WTC11 (cell line): ENCODE results near the gene HIP1. TPM values are rescaled to one million over a fixed set of nuclear protein-coding genes. Genes with fewer than 3 reads are reported as not detected.
A peak's percentile ranks its signal among the peaks of the same experiment; 100 is the strongest.
"Not testable (repeated sequence)": the region's sequence is repeated elsewhere in the genome, so short reads cannot be mapped to it uniquely, and the experiment has no call there.

Experiments used
- ATAC-seq: fragments of 200-7000 bp; cut with Tn5 transposase; 2 replicates; pipeline ENCODE4 v1.10.0; 2021; ENCODE audit warnings: mild to moderate bottlenecking, moderate library complexity
- CTCF ChIA-PET: fragments of 300-600 bp; sonication (Branson Sonifier 250); formaldehyde crosslinking; loops from one replicate; lab custom pipeline; 2021; ENCODE audit warnings: antibody characterized with exemption; lab: Charles Lee
- POLR2A ChIA-PET: fragments of 350-600 bp; sonication (Branson Sonifier 250); formaldehyde crosslinking; loops from one replicate; lab custom pipeline; 2021; ENCODE audit warnings: antibody characterized with exemption; lab: Charles Lee
- DNase-seq: peaks from one replicate; pipeline ENCODE4 v3.0.0; 2021; ENCODE audit warnings: low spot score
- H3K27ac Mint-ChIP-seq: 2 replicates; pipeline ENCODE4 v1.8.0; 2021; ENCODE audit warnings: mixed read lengths
- H3K27me3 Mint-ChIP-seq: 2 replicates; pipeline ENCODE4 v1.8.0; 2021; ENCODE audit warnings: low read depth, mild to moderate bottlenecking, moderate library complexity, mixed read lengths
- H3K36me3 Mint-ChIP-seq: 2 replicates; pipeline ENCODE4 v1.8.0; 2021; ENCODE audit warnings: mixed read lengths
- H3K4me1 Mint-ChIP-seq: 2 replicates; pipeline ENCODE4 v1.8.0; 2022; ENCODE audit warnings: mixed read lengths
- H3K4me3 Mint-ChIP-seq: 2 replicates; pipeline ENCODE4 v1.8.0; 2021; ENCODE audit warnings: mild to moderate bottlenecking, moderate library complexity, mixed read lengths
- H3K9me3 Mint-ChIP-seq: 2 replicates; pipeline ENCODE4 v1.8.0; 2021; ENCODE audit warnings: mixed read lengths
- ATF1 ChIP-seq: sonication (generic); formaldehyde crosslinking; IDR thresholded peaks from 2 replicates; pipeline ENCODE4 v1.8.1; 2023; ENCODE audit warnings: mild to moderate bottlenecking, moderate library complexity, missing genetic modification reagents
- ATF3 ChIP-seq: sonication (generic); formaldehyde crosslinking; conservative IDR thresholded peaks from 2 replicates; pipeline ENCODE4 v1.8.1; 2022; ENCODE audit warnings: mild to moderate bottlenecking, missing genetic modification reagents
- CDX4 ChIP-seq: fragments of 250-450 bp; sonication (Bioruptor Pico); IDR thresholded peaks from 2 replicates; pipeline ENCODE4 v1.9.0; 2021; ENCODE audit warnings: moderate library complexity, mild to moderate bottlenecking, inconsistent platforms, borderline replicate concordance
- CREB1 ChIP-seq: sonication (generic); formaldehyde crosslinking; IDR thresholded peaks from 2 replicates; pipeline ENCODE4 v1.8.0; 2023; ENCODE audit warnings: mild to moderate bottlenecking, missing genetic modification reagents
- CREM ChIP-seq: sonication (generic); formaldehyde crosslinking; IDR thresholded peaks from 2 replicates; pipeline ENCODE4 v1.8.1; 2022; ENCODE audit warnings: mild to moderate bottlenecking, missing genetic modification reagents, moderate library complexity
- EMX1 ChIP-seq: fragments of 250-450 bp; sonication (Bioruptor Pico); IDR thresholded peaks from 2 replicates; pipeline ENCODE4 v1.8.0; 2021; ENCODE audit warnings: mild to moderate bottlenecking
- FOXK1 ChIP-seq: sonication (generic); formaldehyde crosslinking; IDR thresholded peaks from 2 replicates; pipeline ENCODE4 v1.8.0; 2022; ENCODE audit warnings: mild to moderate bottlenecking, moderate library complexity, missing genetic modification reagents
- GRHL2 ChIP-seq: fragments of 250-450 bp; sonication (Bioruptor Pico); IDR thresholded peaks from 2 replicates; pipeline ENCODE4 v1.8.0; 2022; ENCODE audit warnings: mild to moderate bottlenecking, moderate library complexity; ENCODE audit not compliant: insufficient replicate concordance, severe bottlenecking
- GTF2I ChIP-seq: fragments of 250-450 bp; sonication (Bioruptor Pico); conservative IDR thresholded peaks from 2 replicates; pipeline ENCODE4 v1.4.0; 2021; ENCODE audit warnings: mild to moderate bottlenecking
- HMGA2 ChIP-seq: fragments of 250-450 bp; sonication (Bioruptor Pico); IDR thresholded peaks from 2 replicates; pipeline ENCODE4 v1.4.0; 2021; ENCODE audit warnings: mild to moderate bottlenecking, moderate library complexity
- NFATC4 ChIP-seq: fragments of 250-450 bp; sonication (Bioruptor Pico); IDR thresholded peaks from 2 replicates; pipeline ENCODE4 v1.9.0; 2021; ENCODE audit warnings: mild to moderate bottlenecking
- NR3C1 ChIP-seq: sonication (generic); formaldehyde crosslinking; conservative IDR thresholded peaks from 2 replicates; pipeline ENCODE4 v1.8.1; 2023; ENCODE audit warnings: low read depth, mild to moderate bottlenecking, missing genetic modification reagents
- OVOL2 ChIP-seq: fragments of 250-450 bp; sonication (Bioruptor Pico); IDR thresholded peaks from 2 replicates; pipeline ENCODE4 v1.9.0; 2021; ENCODE audit warnings: mild to moderate bottlenecking, borderline replicate concordance
- RORB ChIP-seq: fragments of 250-450 bp; sonication (Bioruptor Pico); IDR thresholded peaks from 2 replicates; pipeline ENCODE4 v1.9.0; 2021; ENCODE audit warnings: mild to moderate bottlenecking
- SMAD3 ChIP-seq: sonication (generic); formaldehyde crosslinking; IDR thresholded peaks from 2 replicates; pipeline ENCODE4 v1.8.0; 2022; ENCODE audit warnings: missing genetic modification reagents, mild to moderate bottlenecking, borderline replicate concordance
- SMAD4 ChIP-seq: sonication (generic); formaldehyde crosslinking; IDR thresholded peaks from 2 replicates; pipeline ENCODE4 v1.8.0; 2022; ENCODE audit warnings: mild to moderate bottlenecking, missing genetic modification reagents
- TEAD1 ChIP-seq: sonication (generic); formaldehyde crosslinking; IDR thresholded peaks from 2 replicates; pipeline ENCODE4 v1.8.0; 2022; ENCODE audit warnings: mild to moderate bottlenecking, missing genetic modification reagents
- USF1 ChIP-seq: sonication (generic); formaldehyde crosslinking; IDR thresholded peaks from 2 replicates; pipeline ENCODE4 v1.8.0; 2022; ENCODE audit warnings: mild to moderate bottlenecking, missing genetic modification reagents
- ZNF121 ChIP-seq: sonication (generic); formaldehyde crosslinking; IDR thresholded peaks from 2 replicates; pipeline ENCODE4 v1.8.0; 2023; ENCODE audit warnings: missing genetic modification reagents
- ZNF317 ChIP-seq: sonication (generic); formaldehyde crosslinking; IDR thresholded peaks from 2 replicates; pipeline ENCODE4 v1.8.1; 2023; ENCODE audit warnings: low read depth, mild to moderate bottlenecking, moderate library complexity, missing genetic modification reagents, borderline replicate concordance
- ZNF396 ChIP-seq: fragments of 250-450 bp; sonication (Bioruptor Pico); IDR thresholded peaks from 2 replicates; pipeline ENCODE4 v1.8.0; 2021; ENCODE audit warnings: mild to moderate bottlenecking, moderate library complexity, borderline replicate concordance
- ZNF423 ChIP-seq: fragments of 250-450 bp; sonication (Bioruptor Pico); IDR thresholded peaks from 2 replicates; pipeline ENCODE4 v2.1.2; 2022; ENCODE audit warnings: mild to moderate bottlenecking, moderate library complexity
- ZNF512 ChIP-seq: sonication (generic); formaldehyde crosslinking; IDR thresholded peaks from 2 replicates; pipeline ENCODE4 v1.8.1; 2022; ENCODE audit warnings: missing genetic modification reagents, borderline replicate concordance
- ZNF671 ChIP-seq: fragments of 250-450 bp; sonication (Bioruptor Pico); IDR thresholded peaks from 2 replicates; pipeline ENCODE4 v1.8.0; 2021; ENCODE audit warnings: mild to moderate bottlenecking
- total RNA-seq: library from RNA; stranded (reverse); gene quantifications from 3 replicates; pipeline ENCODE4 v1.2.3, GENCODE V29; 2021

Gene HIP1
- total RNA-seq, 1 experiment from 2014 or later = 75.8 TPM

- no peak overlapping the region for H3K27ac Mint-ChIP-seq
- H3K9me3 Mint-ChIP-seq = no peaks in the 10 kb centered on the region
- no peaks in the 10 kb centered on the region; the same call in 1 of the 2 replicates for H3K27me3 Mint-ChIP-seq
- H3K4me3 Mint-ChIP-seq = no peak overlapping the region
- no peak for ATAC-seq
- CTCF ChIA-PET = no interaction called here
- H3K4me1 Mint-ChIP-seq = peaks cover 5% of the 10 kb centered on the region; the same call in 1 of the 2 replicates
- no peak for DNase-seq
- POLR2A ChIA-PET = no interaction called here
- H3K36me3 Mint-ChIP-seq = no peaks in the 10 kb centered on the region
- TF ChIP-seq ZNF121 (CRISPR knock-in tag) (peak; percentile 76), ZNF512 (CRISPR knock-in tag) (no peak)
Measured at GRCh38 chr7:75696263-75697037, 42.3 kb downstream of the HIP1 start.

- ATAC-seq (no peak), DNase-seq (no peak)
- H3K36me3 Mint-ChIP-seq = no peaks in the 10 kb centered on the region
- no peaks in the 10 kb centered on the region; the same call in 1 of the 2 replicates for H3K27me3 Mint-ChIP-seq
- H3K4me1 Mint-ChIP-seq = peaks cover 9% of the 10 kb centered on the region
- no peak overlapping the region for H3K4me3 Mint-ChIP-seq
- H3K27ac Mint-ChIP-seq = no peak overlapping the region
- ChIA-PET POLR2A (no interaction called here), CTCF (no interaction called here)
- TF ChIP-seq CDX4 (CRISPR knock-in tag) (no peak), GRHL2 (CRISPR knock-in tag) (no peak), TEAD1 (CRISPR knock-in tag) (no peak), CREM (CRISPR knock-in tag) (no peak), ZNF671 (CRISPR knock-in tag) (no peak), ZNF121 (CRISPR knock-in tag) (no peak), ZNF396 (CRISPR knock-in tag) (no peak)
- H3K9me3 Mint-ChIP-seq = no peaks in the 10 kb centered on the region
Measured at GRCh38 chr7:75694638-75695399, 43.9 kb downstream of the HIP1 start.

GRCh38 chr7:75693668-75694067 lies 45.1 kb downstream of the HIP1 start:
- H3K9me3 Mint-ChIP-seq, H3K27me3 Mint-ChIP-seq, ATAC-seq, H3K27ac Mint-ChIP-seq, H3K36me3 Mint-ChIP-seq, H3K4me3 Mint-ChIP-seq, POLR2A ChIA-PET, DNase-seq: not testable (repeated sequence)
- H3K4me1 Mint-ChIP-seq = peaks cover 11% of the 10 kb centered on the region
- CTCF ChIA-PET = interaction anchor here (0.6 kb wide), 1 partner anchor 63 kb away, joined by 3 read pairs; no protein-coding TSS in a partner anchor

GRCh38 chr7:75691793-75692543 lies 46.8 kb downstream of the HIP1 start:
- Mint-ChIP-seq H3K4me1 (peaks cover 11% of the 10 kb centered on the region), H3K36me3 (no peaks in the 10 kb centered on the region), H3K27ac (peak overlapping the region; percentile 65; the same call in 1 of the 2 replicates), H3K27me3 (no peaks in the 10 kb centered on the region; the same call in 1 of the 2 replicates), H3K4me3 (no peak overlapping the region), H3K9me3 (no peaks in the 10 kb centered on the region)
- ChIA-PET CTCF (interaction anchor here (1.1 kb wide), 1 partner anchor 65 kb away, joined by 3 read pairs; no protein-coding TSS in a partner anchor), POLR2A (no interaction called here)
- no peak for ATAC-seq
- DNase-seq = no peak
- TF ChIP-seq CREB1 (CRISPR knock-in tag) (no peak), USF1 (CRISPR knock-in tag) (no peak), RORB (CRISPR knock-in tag) (no peak), EMX1 (CRISPR knock-in tag) (no peak), FOXK1 (CRISPR knock-in tag) (no peak), HMGA2 (CRISPR knock-in tag) (no peak), ZNF317 (CRISPR knock-in tag) (no peak), ATF3 (CRISPR knock-in tag) (no peak), GTF2I (CRISPR knock-in tag) (no peak), OVOL2 (CRISPR knock-in tag) (no peak), SMAD4 (CRISPR knock-in tag) (no peak), ZNF423 (no peak), NFATC4 (CRISPR knock-in tag) (no peak), SMAD3 (CRISPR knock-in tag) (no peak), NR3C1 (CRISPR knock-in tag) (no peak), ATF1 (CRISPR knock-in tag) (no peak)
